Transverse colon (tissue), 4 donors: ENCODE results near the gene GLIPR1. TPM values are rescaled to one million over a fixed set of nuclear protein-coding genes. Genes with fewer than 3 reads are reported as not detected.

ENCODE experiments used
- DNase-seq: peaks from one replicate; pipeline ENCODE4 v3.0.0-alpha.2; 2019
- H3K27ac ChIP-seq, 4 donors: fragments of 200-600 bp; sonication (generic); 2 replicates each; pipeline ENCODE4 v1.5.1; 2016 to 2018; ENCODE audit warnings: inconsistent platforms in 4 of 4
- H3K27me3 ChIP-seq: fragments of 200-600 bp; sonication (generic); 2 replicates; pipeline ENCODE4 v1.5.1; 2017; ENCODE audit warnings: inconsistent platforms
- H3K36me3 ChIP-seq, 4 donors: fragments of 200-600 bp; sonication (generic); 2 replicates each; pipeline ENCODE4 v1.5.1; 2017 to 2019; ENCODE audit warnings: inconsistent platforms in 4 of 4
- H3K4me1 ChIP-seq, 4 donors: fragments of 200-600 bp; sonication (generic); 2 replicates each; pipeline ENCODE4 v1.5.1; 2017 to 2020; ENCODE audit warnings: inconsistent platforms in 4 of 4
- H3K4me3 ChIP-seq, 4 donors: fragments of 200-600 bp; sonication (generic); 1 replicate in 1 of 4; 2 replicates in 3 of 4; pipeline versions ENCODE4 v1.5.1 to v1.6.1; 2017 to 2019; ENCODE audit warnings: inconsistent platforms in 4 of 4
- H3K9me3 ChIP-seq, 2 donors: fragments of 200-600 bp; sonication (generic); 2 replicates each; pipeline ENCODE4 v1.5.1; 2017 to 2019; ENCODE audit warnings: inconsistent platforms in 2 of 2
- EP300 ChIP-seq: sonication (generic); formaldehyde crosslinking; IDR thresholded peaks from one replicate; pipeline ENCODE4 v1.6.1; 2017; ENCODE audit warnings: antibody characterized with exemption, low read depth
- POLR2A ChIP-seq: fragments of 450-650 bp; IDR thresholded peaks from one replicate; pipeline ENCODE4 v1.6.1; 2016; ENCODE audit warnings: antibody characterized with exemption, mild to moderate bottlenecking, moderate library complexity
- POLR2AphosphoS5 ChIP-seq, 3 donors: sonication (generic); formaldehyde crosslinking; IDR thresholded peaks; one replicate each; pipeline ENCODE4 v1.6.1; 2016; ENCODE audit warnings: antibody characterized with exemption in 3 of 3
- WGBS, 2 donors: methylation state at CpG; one replicate each; pipeline ENCODE4 v1.1.5; 2018; ENCODE audit warnings: low coverage in 1 of 2; 5-methylcytosine and 5-hydroxymethylcytosine counted together
- in situ Hi-C, 4 donors: fragments of 200-750 bp; cut with MboI; loops; one replicate each; pipeline versions ENCODE4 v1.15.0 to v1.15.1; 2017; ENCODE audit warnings: low sequenced_read_pairs in 3 of 4, low pct_ligation_motif_present in 1 of 4, low pct_unique_long_range_greater_than_20kb in 1 of 4
- intact Hi-C: fragments of 100-400 bp; cut with DNase I; formaldehyde crosslinking; loops from one replicate; pipeline ENCODE4 v1.15.1; 2023; ENCODE audit warnings: low total_unique reads
- total RNA-seq, 4 donors: library from RNA; depleted of rRNA; stranded (reverse); fragments of >200 nt; gene quantifications; one replicate each; pipeline ENCODE4 v1.1.0, GENCODE V29; 2016
- TF ChIP-seq, protein P1 (sequence below), 5 experiments: fragments of 200-600 bp in 3 of 5; fragments of 450-650 bp in 2 of 5; sonication (generic) in 3 of 5; IDR thresholded peaks; 1 replicate in 2 of 5; 2 replicates in 3 of 5; pipeline ENCODE4 v1.5.1; 2016 to 2017; ENCODE audit warnings: antibody characterized with exemption in 5 of 5, inconsistent platforms in 3 of 5, mild to moderate bottlenecking in 2 of 5, moderate library complexity in 1 of 5

The GLIPR1 gene
- total RNA-seq, 4 donors from 2014 or later: 3.3 to 10.6 (median 3.6) TPM

DNA sequence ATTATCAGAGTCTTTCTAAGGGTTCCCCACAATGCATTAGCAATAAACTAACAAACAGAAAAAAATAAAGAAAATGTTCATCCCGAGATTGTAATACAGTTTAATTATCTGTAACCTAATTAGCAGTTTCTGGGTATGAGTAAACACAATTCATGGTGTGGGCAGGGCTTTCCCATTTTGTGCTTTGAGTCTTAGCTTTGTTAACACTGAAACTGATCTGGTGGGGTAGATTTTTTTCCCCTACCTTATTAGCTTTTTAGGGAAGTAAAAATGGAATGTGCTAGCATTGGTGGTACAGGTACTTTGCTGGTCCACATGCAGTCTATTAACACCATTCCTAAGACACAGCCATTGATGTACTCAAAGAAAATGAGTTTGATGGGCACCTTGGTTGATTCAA, 49.3 kb downstream of the GLIPR1 start:
- no peaks in the 10 kb centered on the region for H3K27me3 ChIP-seq
- intact Hi-C loops (loop anchor here (5.0 kb wide), 1 partner anchor 507 kb away; no protein-coding TSS in a partner anchor), in situ Hi-C loops (loop anchor here (5.0 to 25.0 kb wide), 4 partner anchors 505 to 515 kb away; partner anchors contain the start of gene PHLDA1 (in 2 of the 4))
- no peak overlapping the region for H3K4me3 ChIP-seq
- H3K27ac ChIP-seq: no peak overlapping the region
- no peak for TF ChIP-seq POLR2A
- TF ChIP-seq EP300: no peak
- no peak for TF ChIP-seq POLR2AphosphoS5 (IDR thresholded peaks at IDR 0.05)
- TF ChIP-seq, protein P1, sequence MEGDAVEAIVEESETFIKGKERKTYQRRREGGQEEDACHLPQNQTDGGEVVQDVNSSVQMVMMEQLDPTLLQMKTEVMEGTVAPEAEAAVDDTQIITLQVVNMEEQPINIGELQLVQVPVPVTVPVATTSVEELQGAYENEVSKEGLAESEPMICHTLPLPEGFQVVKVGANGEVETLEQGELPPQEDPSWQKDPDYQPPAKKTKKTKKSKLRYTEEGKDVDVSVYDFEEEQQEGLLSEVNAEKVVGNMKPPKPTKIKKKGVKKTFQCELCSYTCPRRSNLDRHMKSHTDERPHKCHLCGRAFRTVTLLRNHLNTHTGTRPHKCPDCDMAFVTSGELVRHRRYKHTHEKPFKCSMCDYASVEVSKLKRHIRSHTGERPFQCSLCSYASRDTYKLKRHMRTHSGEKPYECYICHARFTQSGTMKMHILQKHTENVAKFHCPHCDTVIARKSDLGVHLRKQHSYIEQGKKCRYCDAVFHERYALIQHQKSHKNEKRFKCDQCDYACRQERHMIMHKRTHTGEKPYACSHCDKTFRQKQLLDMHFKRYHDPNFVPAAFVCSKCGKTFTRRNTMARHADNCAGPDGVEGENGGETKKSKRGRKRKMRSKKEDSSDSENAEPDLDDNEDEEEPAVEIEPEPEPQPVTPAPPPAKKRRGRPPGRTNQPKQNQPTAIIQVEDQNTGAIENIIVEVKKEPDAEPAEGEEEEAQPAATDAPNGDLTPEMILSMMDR (IDR thresholded peaks at IDR 0.05): no peak
- 48 to 63% methylated on average over 1 of the region's 1 CpG for WGBS, 2 donors
- no peak for DNase-seq
- no peaks in the 10 kb centered on the region for H3K4me1 ChIP-seq
- no peaks in the 10 kb centered on the region for H3K9me3 ChIP-seq
- no peaks in the 10 kb centered on the region for H3K36me3 ChIP-seq

DNA sequence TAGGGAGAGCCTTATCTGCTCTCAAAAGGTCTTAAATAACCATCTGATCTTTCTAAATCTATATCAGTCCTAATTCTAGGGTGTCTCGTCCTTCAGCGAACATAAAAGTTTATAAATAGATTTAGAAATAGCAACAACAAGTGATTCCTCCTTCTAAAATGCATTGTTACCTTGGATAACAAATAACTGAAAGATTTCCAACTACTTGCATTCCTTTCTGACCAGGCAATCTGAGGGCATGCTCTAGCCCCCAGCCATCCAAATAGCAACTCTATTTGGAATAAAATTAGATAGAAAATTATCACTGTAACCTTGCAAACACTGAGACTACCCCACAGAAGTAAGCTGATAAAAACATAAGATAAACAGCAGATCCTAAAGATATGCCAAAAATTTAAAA, 52.7 kb downstream of the GLIPR1 start:
- Histone ChIP-seq H3K4me1 (no peaks in the 10 kb centered on the region), H3K36me3 (no peaks in the 10 kb centered on the region), H3K4me3 (no peak overlapping the region), H3K27ac (no peak overlapping the region), H3K27me3 (no peaks in the 10 kb centered on the region), H3K9me3 (no peaks in the 10 kb centered on the region)
- in situ Hi-C loops (loop anchor here in 3 of 4 donors (10.0 to 25.0 kb wide), 3 partner anchors 502 to 512 kb away; partner anchors contain the start of gene PHLDA1 (in 2 of the 3)), intact Hi-C loops (no loop called here)
- DNase-seq: no peak
- 68 to 84% methylated on average over 2 of the region's 2 CpGs for WGBS, 2 donors
- TF ChIP-seq EP300 (no peak), POLR2A (no peak), POLR2AphosphoS5 (IDR thresholded peaks at IDR 0.05) (no peak)
- TF ChIP-seq, protein P1 (IDR thresholded peaks at IDR 0.05): no peak

DNA sequence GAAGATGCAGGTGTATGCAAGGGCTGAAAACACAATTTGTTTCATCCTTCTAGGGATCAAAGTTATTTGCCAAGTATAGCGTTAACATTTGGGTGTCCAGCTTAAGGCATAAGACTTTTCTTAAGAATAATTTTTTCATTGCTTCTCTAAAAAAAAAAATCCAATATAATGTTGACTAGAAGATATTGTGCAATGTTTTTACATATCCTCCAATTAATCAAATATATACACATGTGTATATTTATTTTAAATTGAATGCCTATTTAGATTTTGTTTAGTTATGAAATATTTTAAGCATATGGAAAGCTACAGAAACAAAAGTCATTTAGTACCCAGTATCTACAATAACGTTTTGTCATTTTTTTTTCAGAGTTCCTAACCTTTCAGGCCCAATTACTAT, 59.3 kb downstream of the GLIPR1 start:
- no peaks in the 10 kb centered on the region for H3K36me3 ChIP-seq
- DNase-seq: no peak
- H3K4me3 ChIP-seq: no peak overlapping the region
- no peaks in the 10 kb centered on the region for H3K9me3 ChIP-seq
- intact Hi-C loops (no loop called here), in situ Hi-C loops (loop anchor here in 3 of 4 donors (10.0 to 25.0 kb wide), 3 partner anchors 495 to 505 kb away; partner anchors contain the start of gene PHLDA1 (in 2 of the 3))
- H3K27me3 ChIP-seq: no peaks in the 10 kb centered on the region
- 56 to 64% methylated on average over 2 of the region's 2 CpGs for WGBS, 2 donors
- H3K4me1 ChIP-seq: no peaks in the 10 kb centered on the region
- H3K27ac ChIP-seq: no peak overlapping the region
- TF ChIP-seq POLR2A: no peak

DNA sequence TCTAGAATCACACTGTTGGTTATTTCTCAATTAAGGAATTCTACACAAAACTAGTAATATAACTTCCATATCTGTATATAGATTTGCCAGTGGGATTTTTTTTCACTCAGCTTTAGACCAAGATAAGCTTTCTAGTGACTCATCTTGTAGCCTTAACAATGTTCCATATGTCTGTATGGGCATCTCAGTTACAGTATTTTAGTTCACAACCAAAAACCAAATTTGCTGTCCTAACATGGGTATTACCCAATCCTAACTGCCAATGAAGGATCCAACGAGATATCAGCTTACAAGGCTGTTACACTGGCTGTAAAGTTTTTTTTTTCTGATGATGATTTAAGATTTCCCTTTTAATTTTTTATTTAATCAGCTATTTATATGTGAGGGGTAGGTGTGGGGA, 62.4 kb downstream of the GLIPR1 start:
- no peaks in the 10 kb centered on the region for H3K36me3 ChIP-seq
- no peak for DNase-seq
- intact Hi-C loops: no loop called here
- no peaks in the 10 kb centered on the region for H3K27me3 ChIP-seq
- no peak overlapping the region for H3K27ac ChIP-seq
- TF ChIP-seq POLR2AphosphoS5 (IDR thresholded peaks at IDR 0.05) (no peak), EP300 (no peak), POLR2A (no peak)
- TF ChIP-seq, protein P1 (IDR thresholded peaks at IDR 0.05): no peak
- H3K4me3 ChIP-seq: no peak overlapping the region
- no peaks in the 10 kb centered on the region for H3K4me1 ChIP-seq
- in situ Hi-C loops: loop anchor here in 1 of 4 donors (25.0 kb wide), 1 partner anchor 494 kb away; the partner anchor contains the start of gene PHLDA1
- WGBS, 2 donors: 65 to 71% methylated on average over 1 of the region's 1 CpG
- no peaks in the 10 kb centered on the region for H3K9me3 ChIP-seq

DNA sequence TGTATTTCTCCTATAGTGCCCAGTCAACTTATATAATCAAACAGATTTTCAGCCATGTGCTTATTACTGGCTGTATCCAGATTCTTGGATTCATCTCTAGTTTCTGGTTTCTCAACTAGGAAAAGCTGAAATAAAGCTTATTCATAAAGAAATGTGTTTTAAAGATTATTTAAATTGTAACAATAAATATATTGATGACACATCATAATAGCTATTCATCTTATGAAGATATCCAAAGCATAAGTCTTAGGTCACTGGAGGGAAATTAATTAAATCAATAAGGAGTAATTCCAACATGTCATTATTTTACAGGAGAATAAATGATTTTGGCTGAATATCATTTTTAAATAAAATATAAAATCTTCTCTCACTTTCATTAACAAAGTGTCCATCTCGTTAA, 63.0 kb downstream of the GLIPR1 start:
- no peak overlapping the region for H3K4me3 ChIP-seq
- no peaks in the 10 kb centered on the region for H3K36me3 ChIP-seq
- 89 to 96% methylated on average over 1 of the region's 1 CpG for WGBS, 2 donors
- H3K27ac ChIP-seq: no peak overlapping the region
- H3K4me1 ChIP-seq: no peaks in the 10 kb centered on the region
- DNase-seq: no peak
- TF ChIP-seq POLR2A: no peak
- TF ChIP-seq, protein P1 (IDR thresholded peaks at IDR 0.05): no peak
- TF ChIP-seq EP300: no peak
- no peak for TF ChIP-seq POLR2AphosphoS5 (IDR thresholded peaks at IDR 0.05)
- no peaks in the 10 kb centered on the region for H3K9me3 ChIP-seq
- intact Hi-C loops (no loop called here), in situ Hi-C loops (loop anchor here in 1 of 4 donors (25.0 kb wide), 1 partner anchor 494 kb away; the partner anchor contains the start of gene PHLDA1)
- H3K27me3 ChIP-seq: no peaks in the 10 kb centered on the region
